Dermis blood vessel endothelial cell (primary cell): ENCODE measurements around the gene S100A14. TPM values are rescaled to one million over a fixed set of nuclear protein-coding genes. Genes with fewer than 3 reads are reported as not detected.
"Not testable (repeated sequence)": the region's sequence is repeated elsewhere in the genome, so short reads cannot be mapped to it uniquely, and the experiment has no call there.

Experiments used
- DNase-seq: peaks from one replicate; pipeline ENCODE4 v3.0.0; 2010
- total RNA-seq: library from RNA; depleted of rRNA; stranded (reverse); fragments of >200 nt; gene quantifications from 2 replicates; pipeline ENCODE4 v1.2.3, GENCODE V29; 2014

The S100A14 gene
- total RNA-seq, 1 donor from 2014 or later, result 0.68 TPM

DNA sequence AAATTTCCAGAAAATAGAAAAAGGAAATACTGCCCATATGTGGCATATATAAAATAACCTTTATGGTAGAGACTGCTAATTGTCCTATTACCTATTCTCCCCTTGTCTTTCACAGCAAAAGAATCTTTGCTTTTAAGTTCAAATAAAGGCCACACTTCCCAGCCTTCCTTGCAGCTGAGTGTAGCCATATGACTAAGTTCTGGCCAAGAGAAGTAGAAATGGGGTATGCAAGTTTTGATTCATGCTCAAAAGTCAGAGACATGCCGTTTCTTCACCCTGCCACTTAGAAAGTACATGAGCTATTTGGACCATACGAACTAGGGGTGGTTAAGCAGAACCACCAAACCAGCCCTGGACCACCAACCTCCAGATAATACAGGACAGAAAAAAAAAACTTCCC lies 32.1 kb downstream of the S100A14 start:
- DNase-seq, result no peak

DNA sequence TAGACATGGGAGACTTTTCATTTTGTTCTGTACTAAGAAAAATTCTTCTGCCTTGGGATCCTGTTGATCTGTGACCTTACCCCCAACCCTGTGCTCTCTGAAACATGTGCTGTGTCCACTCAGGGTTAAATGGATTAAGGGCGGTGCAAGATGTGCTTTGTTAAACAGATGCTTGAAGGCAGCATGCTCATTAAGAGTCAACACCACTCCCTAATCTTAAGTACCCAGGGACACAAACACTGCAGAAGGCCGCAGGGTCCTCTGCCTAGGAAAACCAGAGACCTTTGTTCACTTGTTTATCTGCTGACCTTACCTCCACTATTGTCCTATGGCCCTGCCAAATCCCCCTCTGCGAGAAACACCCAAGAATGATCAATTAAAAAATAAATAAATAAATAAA lies 32.6 kb downstream of the S100A14 start:
- not testable (repeated sequence) for DNase-seq

DNA sequence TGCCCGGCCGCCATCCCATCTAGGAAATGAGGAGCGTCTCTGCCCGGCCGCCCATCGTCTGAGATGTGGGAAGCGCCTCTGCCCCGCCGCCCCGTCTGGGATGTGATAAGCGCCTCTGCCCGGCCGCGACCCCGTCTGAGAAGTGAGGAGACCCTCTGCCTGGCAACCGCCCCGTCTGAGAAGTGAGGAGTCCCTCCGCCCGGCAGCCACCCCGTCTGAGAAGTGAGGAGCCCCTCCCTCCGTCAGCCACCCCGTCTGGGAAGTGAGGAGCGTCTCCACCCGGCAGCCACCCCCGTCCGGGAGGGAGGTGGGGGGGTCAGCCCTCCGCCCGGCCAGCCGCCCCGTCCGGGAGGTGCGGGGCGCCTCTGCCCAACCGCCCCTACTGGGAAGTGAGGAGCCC lies 33.3 kb downstream of the S100A14 start:
- not testable (repeated sequence) for DNase-seq

DNA sequence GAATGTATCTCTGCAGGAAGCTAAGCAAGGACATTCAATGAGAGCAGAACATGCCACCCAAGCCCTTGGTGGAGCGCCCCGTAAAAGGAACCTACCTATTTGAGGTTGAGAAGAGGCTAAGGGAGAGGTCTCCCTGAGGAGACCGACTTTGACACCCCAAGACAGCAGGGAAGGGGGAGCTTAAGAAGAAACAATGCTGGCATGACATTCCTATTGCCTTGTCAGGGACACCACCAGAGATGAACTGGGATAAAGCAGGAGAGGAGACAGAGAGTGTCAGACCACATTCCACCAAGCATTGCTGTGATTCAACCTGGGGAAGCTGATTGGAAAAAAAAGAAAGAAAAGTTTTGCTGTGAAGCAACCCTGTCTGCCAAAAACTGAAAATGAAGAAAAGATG lies 37.2 kb downstream of the S100A14 start:
- DNase-seq, result no peak

DNA sequence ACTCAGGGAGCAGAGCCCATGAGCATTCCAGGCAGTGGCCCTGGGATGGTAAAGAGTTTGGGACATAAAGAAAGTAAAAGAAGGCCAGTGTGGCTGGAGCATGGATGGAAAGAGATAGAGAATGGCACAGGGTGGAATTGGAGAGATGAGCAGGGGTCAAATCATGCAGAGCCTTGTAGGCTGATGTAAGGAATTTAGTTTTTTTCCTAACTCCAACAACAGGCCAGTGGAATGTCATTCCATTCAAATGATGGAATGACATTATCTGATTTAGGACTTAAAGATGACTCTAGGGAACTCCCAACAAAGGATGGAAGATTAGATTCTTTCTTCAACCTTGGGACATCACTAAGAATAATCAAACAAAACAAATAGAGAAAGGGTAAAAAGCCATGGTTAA lies 37.6 kb downstream of the S100A14 start:
- DNase-seq, result no peak

GRCh38 chr1:153577624-153578051 lies 38.5 kb downstream of the S100A14 start:
- no peak for DNase-seq

DNA sequence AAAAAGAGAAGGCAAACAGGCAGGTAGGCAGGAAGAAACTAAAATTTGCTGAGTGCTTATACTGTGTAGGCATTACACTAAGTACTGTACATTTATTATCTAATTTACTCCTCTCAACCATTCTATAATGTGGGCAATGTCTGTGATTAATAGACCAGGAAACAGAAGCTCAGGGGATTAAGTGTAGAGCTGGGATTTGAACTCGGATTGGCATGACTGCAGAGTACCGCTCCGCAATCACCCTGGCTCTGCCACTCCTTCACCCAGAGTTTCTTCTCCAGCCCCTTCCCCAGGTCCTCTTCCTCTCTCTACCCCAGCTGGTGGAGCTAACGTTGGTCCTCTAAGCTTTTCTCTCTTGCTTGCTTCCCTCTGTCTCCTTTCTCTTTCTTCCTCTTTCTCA lies 39.0 kb downstream of the S100A14 start:
- DNase-seq, result no peak

- DNase-seq, result not testable (repeated sequence)
Measured at GRCh38 chr1:153575497-153575896, 40.6 kb downstream of the S100A14 start.

GRCh38 chr1:153575081-153575491 lies 41.0 kb downstream of the S100A14 start:
- DNase-seq, result not testable (repeated sequence)

- peak; percentile 23 for DNase-seq
Measured at GRCh38 chr1:153573351-153573750, 42.8 kb downstream of the S100A14 start.

DNA sequence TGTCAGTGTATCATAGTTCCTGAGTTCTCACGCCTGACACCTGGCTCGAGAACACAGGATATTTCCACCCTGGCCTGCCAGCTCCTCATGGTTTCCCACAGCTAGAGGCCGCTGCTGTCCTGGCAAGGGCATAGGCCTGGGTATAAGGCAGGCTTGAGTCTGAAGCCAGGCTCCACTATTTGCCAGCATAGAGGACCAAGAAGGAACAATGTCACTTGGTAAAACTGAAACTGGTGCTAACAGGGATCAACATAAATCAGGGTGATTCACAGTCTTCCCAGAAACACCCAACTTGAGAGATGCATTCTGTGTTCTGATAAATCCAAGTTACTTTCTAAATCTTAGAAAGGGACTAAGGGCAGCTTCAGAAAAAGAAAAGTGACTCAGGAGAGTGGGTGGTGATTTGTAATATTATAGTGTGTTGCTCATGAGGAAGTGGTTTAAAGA lies 43.5 kb downstream of the S100A14 start:
- DNase-seq, result peak; percentile 96

- DNase-seq, result no peak
Measured at GRCh38 chr1:153571706-153572105, 44.4 kb downstream of the S100A14 start.

GRCh38 chr1:153570874-153571273 lies 45.3 kb downstream of the S100A14 start:
- no peak for DNase-seq

- no peak for DNase-seq
Measured at GRCh38 chr1:153569465-153569864, 46.7 kb downstream of the S100A14 start.

- DNase-seq, result peak; percentile 94
Measured at GRCh38 chr1:153568367-153569099, 47.6 kb downstream of the S100A14 start.

GRCh38 chr1:153567621-153568366 lies 48.3 kb downstream of the S100A14 start:
- DNase-seq, result peak; percentile 48

- peak; percentile 98 for DNase-seq
Measured at GRCh38 chr1:153566414-153567371, 49.4 kb downstream of the S100A14 start.

DNA sequence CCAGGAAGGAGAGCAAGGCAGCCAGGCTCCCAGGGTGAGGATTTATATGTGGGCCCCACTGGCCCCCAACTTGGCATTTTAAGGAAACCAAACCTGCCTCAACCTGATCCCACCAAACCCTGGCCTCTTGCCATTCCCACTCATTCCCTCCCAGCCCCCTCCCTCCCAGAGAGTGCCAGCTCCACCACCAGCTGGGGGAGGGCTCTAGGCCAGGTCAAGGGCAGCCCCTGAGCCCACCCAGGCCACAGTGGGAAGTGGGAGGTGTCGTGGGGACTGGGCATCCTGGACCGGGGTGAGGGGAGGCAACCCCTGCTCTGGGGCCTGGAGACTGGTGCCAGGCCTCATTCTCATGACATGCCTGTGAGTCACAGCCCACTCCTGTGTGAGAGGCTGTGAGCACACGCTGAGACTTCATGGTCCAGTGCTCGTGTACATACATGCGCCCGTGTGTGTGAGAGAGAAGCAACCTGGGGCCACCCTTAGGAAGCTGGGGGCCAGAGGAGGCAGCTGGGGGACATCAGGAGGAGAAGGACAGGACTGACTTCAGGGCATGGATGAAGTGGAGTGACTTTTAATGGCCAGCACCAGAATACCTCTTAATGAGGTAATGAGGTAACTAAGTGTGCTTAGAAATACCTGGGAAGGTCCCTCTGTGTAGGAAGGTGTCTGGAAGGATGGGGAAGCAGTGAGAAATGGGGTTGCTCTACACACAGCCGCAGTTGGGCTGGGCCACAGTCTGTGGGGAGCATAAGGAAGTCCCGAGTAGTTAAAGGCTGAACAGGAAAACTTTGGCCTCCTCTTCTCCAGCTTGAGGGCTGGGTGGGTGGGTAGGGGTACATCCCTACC lies 50.4 kb downstream of the S100A14 start, which contains the start of gene S100A2:
Gene S100A2, minus strand, starts transcription at position 316 of the 846 bp plus-strand sequence. CDS start 1,967 bp downstream, outside the sequence.
- DNase-seq, result peak; percentile 85
